Endothelial cell of umbilical vein (primary cell): Measurements from ENCODE around the gene GRK5. TPM values are rescaled to one million over a fixed set of nuclear protein-coding genes. Genes with fewer than 3 reads are reported as not detected.

Experiments
- BruUV-seq: library from RNA; stranded (reverse); fragments of 400-500 nt; replicated peaks from 2 replicates; lab custom pipeline; 2021; lab: Mats Ljungman, UMichigan
- CTCF ChIA-PET: fragments of 300-600, 350-600 bp; sonication (Branson Sonifier 250); formaldehyde crosslinking; loops from one replicate; lab custom pipeline; 2021; ENCODE audit warnings: antibody characterized with exemption, inconsistent platforms; lab: Charles Lee
- POLR2A ChIA-PET: fragments of 300-600, 350-600 bp; sonication (Branson Sonifier 250); formaldehyde crosslinking; loops from one replicate; lab custom pipeline; 2021; ENCODE audit warnings: antibody characterized with exemption, inconsistent platforms; lab: Charles Lee
- DNase-seq: peaks from one replicate; pipeline ENCODE4 v3.0.0-alpha.2; 2011; ENCODE audit warnings: low read depth, low spot score
- FAIRE-seq: peaks from 2 replicates; lab custom pipeline; 2011; peaks lifted over from hg19 to GRCh38; lab: Jason Lieb, UNC
- H2AFZ ChIP-seq: 2 replicates; pipeline ENCODE4 v1.6.0; 2012; ENCODE audit warnings: low read depth, low read length, control low read depth, inconsistent platforms
- H3K27ac ChIP-seq: 2 replicates; pipeline ENCODE4 v1.5.1; 2011; ENCODE audit warnings: low read depth, mild to moderate bottlenecking, control low read depth, low read length, moderate library complexity; ENCODE audit not compliant: insufficient read depth
- H3K27me3 ChIP-seq, 2 experiments: 2 replicates each; pipeline versions ENCODE4 v1.6.0 to v1.6.1; 2011; ENCODE audit warnings: low read length in 2 of 2, mixed read lengths in 1 of 2; ENCODE audit not compliant: control insufficient read depth in 2 of 2, insufficient read depth in 2 of 2
- H3K36me3 ChIP-seq, 2 experiments: 2 replicates in 1 of 2; 3 replicates in 1 of 2; pipeline ENCODE4 v1.5.1; 2011; ENCODE audit warnings: low read length in 2 of 2, mild to moderate bottlenecking in 1 of 2, moderate library complexity in 1 of 2; ENCODE audit not compliant: control insufficient read depth in 2 of 2, insufficient read depth in 2 of 2; ENCODE audit errors: extremely low read depth in 1 of 2
- H3K4me1 ChIP-seq: 3 replicates; pipeline ENCODE4 v1.5.1; 2011; ENCODE audit warnings: mild to moderate bottlenecking, low read length; ENCODE audit not compliant: control insufficient read depth, insufficient read depth; ENCODE audit errors: extremely low read depth
- H3K4me2 ChIP-seq: 2 replicates; pipeline ENCODE4 v1.6.1; 2011; ENCODE audit warnings: low read length, control low read depth, mixed read lengths; ENCODE audit not compliant: insufficient read depth
- H3K4me3 ChIP-seq, 3 experiments: fragments of 200-600 bp in 1 of 3; sonication (generic), shearing (Covaris generic) in 1 of 3; replicated peaks in 1 of 3; 2 replicates each; pipeline ENCODE4 v1.5.1; 2011 to 2016; ENCODE audit warnings: control low read depth in 3 of 3, low read length in 3 of 3, mild to moderate bottlenecking in 2 of 3, inconsistent platforms in 1 of 3, low read depth in 1 of 3, moderate library complexity in 1 of 3; ENCODE audit not compliant: insufficient read depth in 1 of 3
- H3K79me2 ChIP-seq: 2 replicates; pipeline ENCODE4 v1.6.0; 2012; ENCODE audit warnings: low read length, inconsistent platforms; ENCODE audit not compliant: control insufficient read depth, insufficient read depth
- H3K9ac ChIP-seq: replicated peaks from 2 replicates; pipeline ENCODE3; 2011; ENCODE audit warnings: low read length, control low read depth; ENCODE audit not compliant: insufficient read depth; ENCODE audit errors: extremely low read depth
- H3K9me1 ChIP-seq: replicated peaks from 3 replicates; pipeline ENCODE4 v1.6.0; 2011; ENCODE audit warnings: mild to moderate bottlenecking, low read length; ENCODE audit not compliant: control insufficient read depth, insufficient read depth; ENCODE audit errors: extremely low read depth
- H3K9me3 ChIP-seq: replicated peaks from 2 replicates; pipeline ENCODE4 v1.5.1; 2012; ENCODE audit warnings: low read length, inconsistent platforms; ENCODE audit not compliant: control insufficient read depth, insufficient read depth
- H4K20me1 ChIP-seq: replicated peaks from 2 replicates; pipeline ENCODE3; 2011; ENCODE audit warnings: mild to moderate bottlenecking, low read length; ENCODE audit not compliant: control insufficient read depth, insufficient read depth; ENCODE audit errors: extremely low read depth
- EZH2 ChIP-seq: IDR thresholded peaks from 2 replicates; pipeline ENCODE4 v1.6.1; 2012; ENCODE audit warnings: borderline replicate concordance, low read depth, mild to moderate bottlenecking, moderate library complexity, low read length, inconsistent platforms; ENCODE audit not compliant: severe bottlenecking
- FOS ChIP-seq: IDR thresholded peaks from 2 replicates; pipeline ENCODE4 v1.6.1; 2011; ENCODE audit warnings: mild to moderate bottlenecking, low read length, moderate library complexity, borderline replicate concordance; ENCODE audit not compliant: insufficient read depth
- GATA2 ChIP-seq: IDR thresholded peaks from 2 replicates; pipeline ENCODE4 v1.7.0; 2011; ENCODE audit warnings: low read depth, mild to moderate bottlenecking, moderate library complexity, mixed read lengths, low read length; ENCODE audit not compliant: insufficient read length, insufficient read depth
- JUN ChIP-seq: IDR thresholded peaks from 2 replicates; pipeline ENCODE4 v1.6.1; 2011; ENCODE audit warnings: borderline replicate concordance, low read depth; ENCODE audit not compliant: insufficient read length, insufficient read depth
- MYC ChIP-seq: IDR thresholded peaks from one replicate; pipeline ENCODE4 v1.6.1; 2011; ENCODE audit warnings: mild to moderate bottlenecking, low read depth, low read length
- POLR2A ChIP-seq: IDR thresholded peaks from 2 replicates; pipeline ENCODE4 v1.6.1; 2012; ENCODE audit warnings: low read depth, mild to moderate bottlenecking, control low read depth, low read length
- POLR2AphosphoS5 ChIP-seq: IDR thresholded peaks from 2 replicates; pipeline ENCODE4 v1.6.1; 2012; ENCODE audit warnings: low read depth, mild to moderate bottlenecking, control low read depth, low read length, moderate library complexity; ENCODE audit not compliant: insufficient read depth
- dilution Hi-C: fragments of 300-500 bp; cut with MboI; formaldehyde crosslinking; loops from one replicate; pipeline ENCODE4 v1.15.0; 2019; ENCODE audit warnings: low sequenced_read_pairs; ENCODE audit not compliant: extremely low pct_ligation_motif_present
- intact Hi-C: fragments of 100-400 bp; cut with micrococcal nuclease; formaldehyde crosslinking; loops from one replicate; pipeline ENCODE4 v1.10.0; 2022
- polyA plus RNA-seq, 4 experiments: library from polyadenylated mRNA; depleted of rRNA in 3 of 4; stranded (reverse) in 3 of 4; unstranded in 1 of 4; fragments of >200 nt; gene quantifications; 2 replicates each; pipeline versions ENCODE4 v1.2.1 to v1.2.3, GENCODE V29; 2011 to 2012; ENCODE audit warnings: missing spikeins in 1 of 4
- total RNA-seq: library from RNA; stranded (reverse); gene quantifications from 2 replicates; pipeline ENCODE4 v1.2.3, GENCODE V29; 2021
- TF ChIP-seq, protein P1 (sequence below): IDR thresholded peaks from 2 replicates; pipeline ENCODE4 v1.6.1; 2011; ENCODE audit not compliant: insufficient read depth, insufficient read length
- TF ChIP-seq, protein P2 (sequence below), 2 donors: IDR thresholded peaks; 1 replicate in 1 of 2; 2 replicates in 1 of 2; pipeline ENCODE4 v1.5.1; 2011; ENCODE audit warnings: low read length in 2 of 2, mild to moderate bottlenecking in 2 of 2, moderate library complexity in 2 of 2, control low read depth in 1 of 2, inconsistent platforms in 1 of 2, low read depth in 1 of 2; ENCODE audit not compliant: insufficient read depth in 1 of 2; ENCODE audit errors: extremely low read depth in 1 of 2

The GRK5 gene
- total and polyA plus RNA-seq, 2 donors (not counting 3 experiments of a cell fraction or from before 2014, with no cell fraction given) = 13.1 to 29.5 TPM

DNA sequence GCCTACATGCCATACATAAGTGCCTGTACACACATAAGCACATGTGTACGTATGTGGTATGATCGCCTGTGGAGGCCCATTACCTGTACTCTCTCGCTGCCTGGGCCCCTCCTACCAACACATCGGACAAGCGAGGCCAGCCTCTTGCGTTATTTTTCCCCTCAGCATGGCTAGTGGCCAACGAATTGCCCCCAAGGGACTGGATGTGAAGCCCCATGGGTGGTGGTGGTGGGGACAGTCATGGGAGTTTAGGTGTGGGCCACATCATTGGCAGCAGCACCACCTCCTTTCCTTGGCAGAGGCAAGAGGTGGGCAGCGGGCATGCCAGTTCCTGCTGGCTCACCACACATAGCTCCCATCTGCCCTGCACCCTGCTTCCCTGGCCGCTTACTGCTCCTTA, 10.0 kb downstream of the GRK5 start:
- FAIRE-seq (no peak), DNase-seq (no peak)
- no peaks in the 10 kb centered on the region for H4K20me1 ChIP-seq
- ChIA-PET CTCF (interaction anchor here (2.1 kb wide), 1 partner anchor 8 kb away, joined by 9 read pairs; no protein-coding TSS in a partner anchor), POLR2A (no interaction called here)
- dilution Hi-C loops = no loop called here
- no peaks in the 10 kb centered on the region for H3K9me1 ChIP-seq
- intact Hi-C loops = no loop called here
- no peaks in the 10 kb centered on the region for H3K36me3 ChIP-seq
- no TSS peak for BruUV-seq
- no peaks in the 10 kb centered on the region for H3K9me3 ChIP-seq
- H3K4me1 ChIP-seq = no peaks in the 10 kb centered on the region
- TF ChIP-seq POLR2AphosphoS5 (no peak), GATA2 (no peak), FOS (no peak), MYC (no peak), JUN (no peak), EZH2 (no peak)
- TF ChIP-seq, protein P1, sequence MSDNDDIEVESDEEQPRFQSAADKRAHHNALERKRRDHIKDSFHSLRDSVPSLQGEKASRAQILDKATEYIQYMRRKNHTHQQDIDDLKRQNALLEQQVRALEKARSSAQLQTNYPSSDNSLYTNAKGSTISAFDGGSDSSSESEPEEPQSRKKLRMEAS = no peak
- H3K4me2 ChIP-seq = no peak overlapping the region
- H3K79me2 ChIP-seq = peaks cover 2% of the 10 kb centered on the region
- no peak overlapping the region for H3K4me3 ChIP-seq
- no peak overlapping the region for H3K27ac ChIP-seq
- H3K27me3 ChIP-seq = no peaks in the 10 kb centered on the region
- no peak overlapping the region for H3K9ac ChIP-seq
- no peak overlapping the region for H2AFZ ChIP-seq

DNA sequence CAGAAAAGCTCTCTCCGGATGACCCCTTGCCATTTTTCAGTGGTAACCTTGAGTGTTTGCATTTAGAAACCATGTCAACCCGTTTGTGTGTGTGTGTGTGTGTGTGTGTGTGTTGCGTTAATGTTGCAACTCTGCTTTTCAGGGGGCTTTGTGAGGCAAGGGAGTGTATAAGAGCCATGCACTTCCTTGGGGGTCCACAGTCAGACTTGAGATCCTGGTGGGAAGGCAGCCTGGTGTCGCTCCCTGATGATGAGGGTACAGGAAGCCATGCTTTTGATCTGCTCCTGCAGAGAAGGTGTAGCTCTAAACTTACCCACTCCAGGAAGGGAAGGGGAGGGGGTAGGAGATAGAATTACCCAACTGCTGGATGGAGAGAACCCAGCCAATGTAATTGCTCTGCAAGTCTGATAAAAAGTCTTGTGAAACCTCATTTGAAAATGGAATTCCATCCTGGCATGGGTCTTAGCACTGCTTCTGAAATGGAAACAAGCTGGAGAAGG, 10.7 kb downstream of the GRK5 start:
- intact Hi-C loops (no loop called here), dilution Hi-C loops (no loop called here)
- Histone ChIP-seq H3K36me3 (no peaks in the 10 kb centered on the region), H3K4me1 (no peaks in the 10 kb centered on the region), H3K9me1 (no peaks in the 10 kb centered on the region), H3K27ac (no peak overlapping the region), H3K79me2 (no peaks in the 10 kb centered on the region), H3K9me3 (no peaks in the 10 kb centered on the region), H3K9ac (no peak overlapping the region), H3K4me2 (no peak overlapping the region), H3K4me3 (no peak overlapping the region), H3K27me3 (no peaks in the 10 kb centered on the region), H4K20me1 (no peaks in the 10 kb centered on the region), H2AFZ (no peak overlapping the region)
- DNase-seq (no peak), FAIRE-seq (no peak)
- TF ChIP-seq FOS = no peak
- no peak for TF ChIP-seq JUN
- no peak for TF ChIP-seq POLR2AphosphoS5
- no peak for TF ChIP-seq MYC
- TF ChIP-seq, protein P2, sequence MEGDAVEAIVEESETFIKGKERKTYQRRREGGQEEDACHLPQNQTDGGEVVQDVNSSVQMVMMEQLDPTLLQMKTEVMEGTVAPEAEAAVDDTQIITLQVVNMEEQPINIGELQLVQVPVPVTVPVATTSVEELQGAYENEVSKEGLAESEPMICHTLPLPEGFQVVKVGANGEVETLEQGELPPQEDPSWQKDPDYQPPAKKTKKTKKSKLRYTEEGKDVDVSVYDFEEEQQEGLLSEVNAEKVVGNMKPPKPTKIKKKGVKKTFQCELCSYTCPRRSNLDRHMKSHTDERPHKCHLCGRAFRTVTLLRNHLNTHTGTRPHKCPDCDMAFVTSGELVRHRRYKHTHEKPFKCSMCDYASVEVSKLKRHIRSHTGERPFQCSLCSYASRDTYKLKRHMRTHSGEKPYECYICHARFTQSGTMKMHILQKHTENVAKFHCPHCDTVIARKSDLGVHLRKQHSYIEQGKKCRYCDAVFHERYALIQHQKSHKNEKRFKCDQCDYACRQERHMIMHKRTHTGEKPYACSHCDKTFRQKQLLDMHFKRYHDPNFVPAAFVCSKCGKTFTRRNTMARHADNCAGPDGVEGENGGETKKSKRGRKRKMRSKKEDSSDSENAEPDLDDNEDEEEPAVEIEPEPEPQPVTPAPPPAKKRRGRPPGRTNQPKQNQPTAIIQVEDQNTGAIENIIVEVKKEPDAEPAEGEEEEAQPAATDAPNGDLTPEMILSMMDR (IDR thresholded peaks at IDR 0.05; ENCODE audit: extremely low read depth in 1 of 2, insufficient read depth in 1 of 2, low read depth in 1 of 2, low read length in 2 of 2) = no peak
- TF ChIP-seq POLR2A = no peak
- TF ChIP-seq, protein P1 = no peak
- no peak for TF ChIP-seq GATA2
- no peak for TF ChIP-seq EZH2
- CTCF ChIA-PET = interaction anchor here (1.0 to 2.1 kb wide), 2 partner anchors 8 to 54 kb away, joined by 5 to 9 read pairs; no protein-coding TSS in a partner anchor
- BruUV-seq = no TSS peak
- POLR2A ChIA-PET = no interaction called here
